HepG2 (cell line): Measurements from ENCODE around the gene TTC29.

Experiments
- CTCF ChIP-seq: sonication (generic); formaldehyde crosslinking; IDR thresholded peaks from 2 replicates; pipeline ENCODE4 v1.5.0; 2020; ENCODE audit warnings: mild to moderate bottlenecking, missing genetic modification reagents, moderate library complexity
- ETV6 ChIP-seq: sonication (generic); formaldehyde crosslinking; conservative IDR thresholded peaks from 2 replicates; pipeline ENCODE4 v1.4.0; 2020; ENCODE audit warnings: missing genetic modification reagents
- GRHL1 ChIP-seq: sonication (generic); formaldehyde crosslinking; conservative IDR thresholded peaks from 2 replicates; pipeline ENCODE4 v1.8.0; 2022; ENCODE audit warnings: missing genetic modification reagents
- HHEX ChIP-seq: IDR thresholded peaks from 2 replicates; pipeline ENCODE4 v1.6.1; 2016; ENCODE audit warnings: control low read depth
- MAFK ChIP-seq, 2 experiments: IDR thresholded peaks in 1 of 2; conservative IDR thresholded peaks in 1 of 2; 2 replicates each; pipeline ENCODE4 v1.6.1; 2011; ENCODE audit warnings: improper control_type of control experiment in 2 of 2, low read length in 2 of 2
- ZBTB43 ChIP-seq: sonication (generic); formaldehyde crosslinking; conservative IDR thresholded peaks from 2 replicates; pipeline ENCODE4 v1.4.0; 2020; ENCODE audit warnings: missing genetic modification reagents
- ZNF234 ChIP-seq: sonication (generic); formaldehyde crosslinking; conservative IDR thresholded peaks from 2 replicates; pipeline ENCODE4 v1.5.1; 2020; ENCODE audit warnings: mild to moderate bottlenecking, missing genetic modification reagents
- ZNF337 ChIP-seq: sonication (generic); formaldehyde crosslinking; IDR thresholded peaks from 2 replicates; pipeline ENCODE4 v1.5.1; 2020; ENCODE audit warnings: missing genetic modification reagents, low read depth, mild to moderate bottlenecking, borderline replicate concordance
- ZNF354B ChIP-seq: sonication (generic); formaldehyde crosslinking; IDR thresholded peaks from 2 replicates; pipeline ENCODE4 v1.8.0; 2022; ENCODE audit warnings: mild to moderate bottlenecking, missing genetic modification reagents
- ZNF713 ChIP-seq: sonication (generic); formaldehyde crosslinking; IDR thresholded peaks from 2 replicates; pipeline ENCODE4 v1.4.0; 2020; ENCODE audit warnings: mild to moderate bottlenecking, missing genetic modification reagents

- TF ChIP-seq CTCF (CRISPR knock-in tag) (no peak), ZNF337 (CRISPR knock-in tag) (no peak), ZNF354B (CRISPR knock-in tag) (no peak), GRHL1 (CRISPR knock-in tag) (no peak), ZNF713 (CRISPR knock-in tag) (no peak), ZBTB43 (CRISPR knock-in tag) (no peak), ZNF234 (no peak), ETV6 (CRISPR knock-in tag) (no peak), MAFK (conservative IDR thresholded peaks at IDR 0.05 in 1 of 2, IDR thresholded peaks at IDR 0.05 in 1 of 2; ENCODE audit: low read length in 2 of 2) (peak; percentile 79 to 90), HHEX (CRISPR knock-in tag) (no peak)
Observed at GRCh38 chr4:146945556-146946374, at the start of gene TTC29.
